HepG2 (cell line): ENCODE results near the gene CCDC88A. TPM values are rescaled to one million over a fixed set of nuclear protein-coding genes. Genes with fewer than 3 reads are reported as not detected.
A peak's percentile ranks its signal among the peaks of the same experiment; 100 is the strongest.

Experiments used
- CCAR2 ChIP-seq: fragments of 200-400 bp; formaldehyde crosslinking; optimal IDR thresholded peaks from 2 replicates; pipeline ENCODE3; 2018; ENCODE audit warnings: low read depth, mild to moderate bottlenecking, low read length, moderate library complexity
- E2F5 ChIP-seq: sonication (generic); formaldehyde crosslinking; conservative IDR thresholded peaks from 2 replicates; pipeline ENCODE4 v1.4.0; 2020; ENCODE audit warnings: missing genetic modification reagents
- ETS1 ChIP-seq: sonication (generic); formaldehyde crosslinking; IDR thresholded peaks from 2 replicates; pipeline ENCODE4 v1.4.0; 2020; ENCODE audit warnings: missing genetic modification reagents
- HINFP ChIP-seq: sonication (generic); formaldehyde crosslinking; IDR thresholded peaks from 2 replicates; pipeline ENCODE4 v1.4.0; 2020; ENCODE audit warnings: low read depth, mild to moderate bottlenecking, missing genetic modification reagents
- RBM39 ChIP-seq: fragments of 200-400 bp; formaldehyde crosslinking; IDR thresholded peaks from one replicate; pipeline ENCODE4 v1.6.1; 2018; ENCODE audit warnings: antibody characterized with exemption, mild to moderate bottlenecking, low read depth, low read length; ENCODE audit not compliant: poor library complexity, severe bottlenecking
- SATB2 ChIP-seq: sonication (generic); formaldehyde crosslinking; IDR thresholded peaks from 2 replicates; pipeline ENCODE4 v1.5.0; 2020; ENCODE audit warnings: missing genetic modification reagents
- TBL1XR1 ChIP-seq: fragments of 150-350 bp; IDR thresholded peaks from 2 replicates; pipeline ENCODE4 v1.6.1; 2014; ENCODE audit warnings: borderline replicate concordance, low read length; ENCODE audit not compliant: partially characterized antibody
- ZBTB37 ChIP-seq: sonication (generic); formaldehyde crosslinking; IDR thresholded peaks from 2 replicates; pipeline ENCODE4 v1.4.0; 2020; ENCODE audit warnings: mild to moderate bottlenecking, missing genetic modification reagents
- ZFP36L1 ChIP-seq: sonication (generic); formaldehyde crosslinking; IDR thresholded peaks from 2 replicates; pipeline ENCODE4 v1.8.0; 2022; ENCODE audit warnings: mild to moderate bottlenecking, missing genetic modification reagents, moderate library complexity
- ZFP36L2 ChIP-seq: sonication (generic); formaldehyde crosslinking; IDR thresholded peaks from 2 replicates; pipeline ENCODE4 v1.4.0; 2020; ENCODE audit warnings: missing genetic modification reagents
- ZHX2 ChIP-seq, 2 experiments: sonication (generic) in 1 of 2; formaldehyde crosslinking in 1 of 2; IDR thresholded peaks; 2 replicates each; pipeline versions ENCODE4 v1.6.1 to v1.9.0; 2014 to 2022; ENCODE audit warnings: antibody characterized with exemption in 1 of 2, borderline replicate concordance in 1 of 2, inconsistent platforms in 1 of 2, low read depth in 1 of 2, missing genetic modification reagents in 1 of 2
- ZNF674 ChIP-seq: sonication (generic); formaldehyde crosslinking; IDR thresholded peaks from 2 replicates; pipeline ENCODE4 v1.5.0; 2020; ENCODE audit warnings: low read depth, mild to moderate bottlenecking, missing genetic modification reagents
- ZNF749 ChIP-seq: sonication (generic); formaldehyde crosslinking; IDR thresholded peaks from 2 replicates; pipeline ENCODE4 v1.8.0; 2022; ENCODE audit warnings: mild to moderate bottlenecking, missing genetic modification reagents, moderate library complexity, borderline replicate concordance
- ZNF777 ChIP-seq: sonication (generic); formaldehyde crosslinking; IDR thresholded peaks from 2 replicates; pipeline ENCODE4 v1.4.0; 2020; ENCODE audit warnings: missing genetic modification reagents
- ZNF879 ChIP-seq: sonication (generic); formaldehyde crosslinking; IDR thresholded peaks from 2 replicates; pipeline ENCODE4 v1.8.1; 2023; ENCODE audit warnings: missing genetic modification reagents
- polyA plus RNA-seq, 8 experiments: library from polyadenylated mRNA; depleted of rRNA in 3 of 8; stranded (reverse) in 7 of 8; unstranded in 1 of 8; fragments of >200 nt; fragmentation: Illumina TruSeq in 4 of 8; extraction: Trizol in 4 of 8; gene quantifications; 2 replicates each; pipeline versions ENCODE4 v1.2.1 to v1.2.3, GENCODE V29; 2011 to 2016; ENCODE audit warnings: low read depth in 4 of 8, missing spikeins in 1 of 8, mixed read lengths in 1 of 8; ENCODE audit not compliant: insufficient read depth in 1 of 8
- total RNA-seq, 5 experiments: library from RNA; depleted of rRNA; stranded (reverse); fragments of >200 nt; fragmentation: Illumina TruSeq; extraction: Trizol; gene quantifications; 2 replicates each; pipeline ENCODE4 v1.2.3, GENCODE V29; 2016; ENCODE audit warnings: low read depth in 1 of 5

The CCDC88A gene
- total and polyA plus RNA-seq, 2 of the 13 experiments (the other 11 are each of a cell fraction or from before 2014, with no cell fraction given) = 43.2 to 84.1 TPM

- no peak for TF ChIP-seq ETS1
- peak; percentile 77 for TF ChIP-seq ZHX2 (IDR thresholded peaks at IDR 0.05; ENCODE audit: low read depth)
- TF ChIP-seq ZHX2 (CRISPR knock-in tag; IDR thresholded peaks at IDR 0.05; ENCODE audit: borderline replicate concordance) = no peak
- 0 out of 2 replicates have a peak, but pooled peaks have one; percentile 25 for TF ChIP-seq ZNF674 (CRISPR knock-in tag)
- peak; percentile 97 for TF ChIP-seq CCAR2
- TF ChIP-seq HINFP (CRISPR knock-in tag) = peak; percentile 73; the same call in 1 of the 2 replicates
- peak; percentile 89; the same call in 1 of the 2 replicates for TF ChIP-seq ZFP36L2
- peak; percentile 99 for TF ChIP-seq RBM39
- TF ChIP-seq ZNF879 (CRISPR knock-in tag) = no peak; the same call in 1 of the 2 replicates
- peak; percentile 69 for TF ChIP-seq TBL1XR1
- no peak for TF ChIP-seq ZBTB37 (CRISPR knock-in tag)
- TF ChIP-seq SATB2 = peak; percentile 93
- peak; percentile 94 for TF ChIP-seq ZFP36L1 (CRISPR knock-in tag)
- TF ChIP-seq ZNF777 (CRISPR knock-in tag) = peak; percentile 94
- peak; percentile 79; the same call in 1 of the 2 replicates for TF ChIP-seq ZNF749 (CRISPR knock-in tag)
- TF ChIP-seq E2F5 (CRISPR knock-in tag) = peak; percentile 92
These were observed at the start of gene CCDC88A (continued) for GRCh38 chr2:55419679-55420438.
